Esophagus squamous epithelium (tissue), 5 donors: Measurements from ENCODE around the gene ZNF132. TPM values are rescaled to one million over a fixed set of nuclear protein-coding genes. Genes with fewer than 3 reads are reported as not detected.
"Not testable (repeated sequence)": the region's sequence is repeated elsewhere in the genome, so short reads cannot be mapped to it uniquely, and the experiment has no call there.

Source experiments
- DNase-seq: peaks from one replicate; lab custom pipeline; 2025; lab: John Stamatoyannopoulos, UW
- H3K27ac ChIP-seq, 4 donors: fragments of 200-600 bp; sonication (generic); one replicate each; pipeline ENCODE4 v1.5.1; 2016 to 2019; ENCODE audit warnings: mild to moderate bottlenecking in 1 of 4
- H3K27me3 ChIP-seq, 4 donors: fragments of 200-600 bp; sonication (generic); 1 replicate in 3 of 4; 2 replicates in 1 of 4; pipeline versions ENCODE4 v1.5.1 to v1.6.0; 2017 to 2021; ENCODE audit warnings: antibody characterized with exemption in 1 of 4
- H3K36me3 ChIP-seq, 3 donors: fragments of 200-600 bp; sonication (generic); one replicate each; pipeline ENCODE4 v1.5.1; 2016 to 2019
- H3K4me1 ChIP-seq, 3 donors: fragments of 200-600 bp; sonication (generic); one replicate each; pipeline ENCODE4 v1.5.1; 2017 to 2019
- H3K4me3 ChIP-seq, 4 donors: fragments of 200-600 bp; sonication (generic); 1 replicate in 3 of 4; 2 replicates in 1 of 4; pipeline ENCODE4 v1.5.1; 2016 to 2019; ENCODE audit warnings: mild to moderate bottlenecking in 2 of 4, moderate library complexity in 1 of 4
- H3K9me3 ChIP-seq, 3 donors: fragments of 200-600 bp; sonication (generic); one replicate each; pipeline ENCODE4 v1.5.1; 2016 to 2019
- POLR2A ChIP-seq, 4 donors: fragments of 450-650 bp; IDR thresholded peaks; one replicate each; pipeline ENCODE4 v1.6.1; 2017; ENCODE audit warnings: antibody characterized with exemption in 4 of 4, mild to moderate bottlenecking in 4 of 4, moderate library complexity in 3 of 4
- WGBS, 2 donors: methylation state at CpG; one replicate each; pipeline ENCODE4 v1.1.5; 2018; 5-methylcytosine and 5-hydroxymethylcytosine counted together
- intact Hi-C: fragments of 100-400 bp; cut with DNase I; formaldehyde crosslinking; loops from one replicate; pipeline ENCODE4 v1.15.0; 2022
- total RNA-seq, 4 donors: library from RNA; depleted of rRNA; stranded (reverse); fragments of >200 nt; gene quantifications; one replicate each; pipeline ENCODE4 v1.1.0, GENCODE V29; 2016
- TF ChIP-seq, protein P1 (sequence below), 6 experiments: fragments of 450-650 bp in 4 of 6; fragments of 200-600 bp in 2 of 6; sonication (generic) in 2 of 6; IDR thresholded peaks; one replicate each; pipeline ENCODE4 v1.5.1; 2016 to 2019; ENCODE audit warnings: antibody characterized with exemption in 6 of 6, mild to moderate bottlenecking in 4 of 6, moderate library complexity in 4 of 6
- donor health status: DM: yes; HTN: yes; CAD: no.

The ZNF132 gene
- total RNA-seq, 4 donors from 2014 or later: 2.0 to 5.3 (median 2.4) TPM

DNA sequence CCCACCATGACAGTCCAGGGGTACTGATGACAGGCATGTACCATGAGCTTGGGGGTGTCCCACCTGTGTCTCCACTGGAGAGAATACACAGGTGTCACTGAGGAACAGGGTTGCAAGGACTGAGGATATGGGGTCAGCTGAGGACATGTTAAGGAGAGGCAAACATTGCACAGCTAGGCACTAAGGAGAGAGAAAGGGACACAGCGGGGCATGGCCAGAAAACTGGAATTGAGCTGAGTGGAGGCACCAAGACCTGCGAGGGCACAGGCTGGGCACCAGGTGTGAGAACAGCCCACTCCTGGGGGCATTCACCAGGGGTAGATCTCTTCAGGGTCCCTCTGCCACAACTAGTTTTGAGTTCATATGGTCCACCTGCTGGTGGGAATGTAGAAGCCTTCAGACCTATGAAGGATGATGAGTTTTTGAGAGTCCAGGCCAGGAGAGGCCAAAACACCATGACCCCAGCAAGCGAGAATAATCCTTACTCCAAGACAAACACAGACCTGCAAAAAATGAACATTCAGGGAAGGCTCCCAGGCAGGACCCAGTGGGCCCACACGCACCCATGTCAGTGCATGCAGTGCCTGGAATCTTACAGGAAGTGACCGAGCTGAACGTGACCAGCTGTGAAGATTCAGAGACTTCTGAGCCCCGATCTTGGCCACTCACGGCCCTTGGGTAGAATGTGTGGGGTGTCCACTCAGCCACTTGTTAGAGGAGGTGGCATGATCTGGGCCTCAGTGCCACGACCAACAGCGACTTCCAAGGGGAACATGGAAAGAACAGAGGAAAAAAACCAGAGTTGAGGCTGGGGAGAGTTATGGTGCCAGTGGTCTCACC lies 32.9 kb downstream of the ZNF132 start:
- intact Hi-C loops: no loop called here
- Histone ChIP-seq H3K27ac (peak overlapping the region in 3 of 4 donors; percentile 91 to 96 (median 92)), H3K4me3 (peak overlapping the region in 3 of 4 donors; percentile 96 to 100 (median 98)), H3K4me1 (peaks cover 16 to 35% (median 22%) of the 10 kb centered on the region in 3 donors), H3K27me3 (no peaks in the 10 kb centered on the region), H3K9me3 (no peaks in the 10 kb centered on the region), H3K36me3 (peaks cover 0 to 11% (median 0%) of the 10 kb centered on the region in 3 donors)
- TF ChIP-seq, protein P1, sequence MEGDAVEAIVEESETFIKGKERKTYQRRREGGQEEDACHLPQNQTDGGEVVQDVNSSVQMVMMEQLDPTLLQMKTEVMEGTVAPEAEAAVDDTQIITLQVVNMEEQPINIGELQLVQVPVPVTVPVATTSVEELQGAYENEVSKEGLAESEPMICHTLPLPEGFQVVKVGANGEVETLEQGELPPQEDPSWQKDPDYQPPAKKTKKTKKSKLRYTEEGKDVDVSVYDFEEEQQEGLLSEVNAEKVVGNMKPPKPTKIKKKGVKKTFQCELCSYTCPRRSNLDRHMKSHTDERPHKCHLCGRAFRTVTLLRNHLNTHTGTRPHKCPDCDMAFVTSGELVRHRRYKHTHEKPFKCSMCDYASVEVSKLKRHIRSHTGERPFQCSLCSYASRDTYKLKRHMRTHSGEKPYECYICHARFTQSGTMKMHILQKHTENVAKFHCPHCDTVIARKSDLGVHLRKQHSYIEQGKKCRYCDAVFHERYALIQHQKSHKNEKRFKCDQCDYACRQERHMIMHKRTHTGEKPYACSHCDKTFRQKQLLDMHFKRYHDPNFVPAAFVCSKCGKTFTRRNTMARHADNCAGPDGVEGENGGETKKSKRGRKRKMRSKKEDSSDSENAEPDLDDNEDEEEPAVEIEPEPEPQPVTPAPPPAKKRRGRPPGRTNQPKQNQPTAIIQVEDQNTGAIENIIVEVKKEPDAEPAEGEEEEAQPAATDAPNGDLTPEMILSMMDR (IDR thresholded peaks at IDR 0.05): peak in 2 of 6 experiments; percentile 15 to 41
- TF ChIP-seq POLR2A (IDR thresholded peaks at IDR 0.05): no peak
- DNase-seq: no peak
- WGBS, 2 donors: 51 to 62% methylated on average over 6 of the region's 10 CpGs

DNA sequence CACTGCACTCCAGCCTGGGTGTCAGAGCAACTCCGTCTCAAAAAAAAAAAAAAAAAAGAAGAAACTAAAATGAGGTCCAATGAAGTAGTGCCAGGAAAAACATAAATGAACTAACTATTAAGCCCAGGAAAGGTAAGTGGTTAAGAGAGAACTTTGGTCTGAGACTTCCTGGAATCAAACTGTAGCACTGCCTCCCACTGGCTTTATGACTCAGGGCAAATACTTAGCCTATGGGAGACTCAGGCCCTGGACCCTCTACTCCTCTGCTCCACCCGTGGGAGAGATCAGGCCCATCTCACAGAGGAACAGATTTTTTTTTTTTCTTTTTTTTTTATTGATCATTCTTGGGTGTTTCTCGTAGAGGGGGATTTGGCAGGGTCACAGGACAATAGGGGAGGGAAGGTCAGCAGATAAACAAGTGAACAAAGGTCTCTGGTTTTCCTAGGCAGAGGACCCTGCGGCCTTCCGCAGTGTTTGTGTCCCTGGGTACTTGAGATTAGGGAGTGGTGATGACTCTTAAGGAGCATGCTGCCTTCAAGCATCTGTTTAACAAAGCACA lies 36.0 kb downstream of the ZNF132 start:
- H3K27me3 ChIP-seq, H3K27ac ChIP-seq, H3K36me3 ChIP-seq, H3K4me3 ChIP-seq, DNase-seq, H3K9me3 ChIP-seq, intact Hi-C loops: not testable (repeated sequence)
- WGBS, 2 donors: 52 to 70% methylated on average over 2 of the region's 5 CpGs
- H3K4me1 ChIP-seq: peaks cover 19 to 43% (median 22%) of the 10 kb centered on the region in 3 donors

DNA sequence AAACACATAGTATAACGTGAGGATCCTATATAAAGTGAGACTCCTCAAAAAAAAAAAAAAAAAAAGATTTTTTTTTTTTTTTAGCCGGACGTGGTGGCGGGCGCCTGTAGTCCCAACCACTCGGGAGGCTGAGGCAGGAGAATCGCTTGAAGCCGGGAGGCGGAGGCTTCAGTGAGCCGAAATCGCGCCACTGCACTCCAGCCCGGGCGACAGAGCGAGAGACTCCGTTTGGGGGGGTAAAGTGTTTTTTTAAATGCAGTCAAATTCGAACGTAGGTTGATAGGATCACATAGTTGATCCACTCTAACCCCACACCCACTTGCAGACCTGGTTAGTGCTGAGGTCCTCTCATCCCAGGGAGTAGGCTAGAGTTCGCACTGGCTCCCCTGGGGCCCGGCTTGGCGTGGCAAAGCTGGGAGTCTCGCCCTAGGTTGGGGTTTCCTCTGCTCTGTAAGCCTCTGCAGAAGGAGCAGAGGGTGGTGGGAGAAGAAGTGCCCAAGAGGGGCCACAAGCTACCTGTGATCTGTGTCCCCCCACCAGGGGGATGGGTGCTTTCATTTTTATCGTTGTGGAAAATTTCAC lies 38.0 kb downstream of the ZNF132 start:
- no peak for DNase-seq
- H3K4me3 ChIP-seq: peak overlapping the region; percentile 48 to 76 (median 66)
- no peaks in the 10 kb centered on the region for H3K9me3 ChIP-seq
- TF ChIP-seq POLR2A (IDR thresholded peaks at IDR 0.05): no peak
- TF ChIP-seq, protein P1 (IDR thresholded peaks at IDR 0.05): no peak
- intact Hi-C loops: no loop called here
- no peaks in the 10 kb centered on the region for H3K36me3 ChIP-seq
- peaks cover 13 to 47% (median 14%) of the 10 kb centered on the region in 3 donors for H3K4me1 ChIP-seq
- 39 to 47% methylated on average over 15 to 23 of the region's 23 CpGs for WGBS, 2 donors
- peak overlapping the region in 3 of 4 donors; percentile 62 to 89 (median 85) for H3K27ac ChIP-seq
- peaks cover 0 to 12% (median 0%) of the 10 kb centered on the region in 4 donors for H3K27me3 ChIP-seq

DNA sequence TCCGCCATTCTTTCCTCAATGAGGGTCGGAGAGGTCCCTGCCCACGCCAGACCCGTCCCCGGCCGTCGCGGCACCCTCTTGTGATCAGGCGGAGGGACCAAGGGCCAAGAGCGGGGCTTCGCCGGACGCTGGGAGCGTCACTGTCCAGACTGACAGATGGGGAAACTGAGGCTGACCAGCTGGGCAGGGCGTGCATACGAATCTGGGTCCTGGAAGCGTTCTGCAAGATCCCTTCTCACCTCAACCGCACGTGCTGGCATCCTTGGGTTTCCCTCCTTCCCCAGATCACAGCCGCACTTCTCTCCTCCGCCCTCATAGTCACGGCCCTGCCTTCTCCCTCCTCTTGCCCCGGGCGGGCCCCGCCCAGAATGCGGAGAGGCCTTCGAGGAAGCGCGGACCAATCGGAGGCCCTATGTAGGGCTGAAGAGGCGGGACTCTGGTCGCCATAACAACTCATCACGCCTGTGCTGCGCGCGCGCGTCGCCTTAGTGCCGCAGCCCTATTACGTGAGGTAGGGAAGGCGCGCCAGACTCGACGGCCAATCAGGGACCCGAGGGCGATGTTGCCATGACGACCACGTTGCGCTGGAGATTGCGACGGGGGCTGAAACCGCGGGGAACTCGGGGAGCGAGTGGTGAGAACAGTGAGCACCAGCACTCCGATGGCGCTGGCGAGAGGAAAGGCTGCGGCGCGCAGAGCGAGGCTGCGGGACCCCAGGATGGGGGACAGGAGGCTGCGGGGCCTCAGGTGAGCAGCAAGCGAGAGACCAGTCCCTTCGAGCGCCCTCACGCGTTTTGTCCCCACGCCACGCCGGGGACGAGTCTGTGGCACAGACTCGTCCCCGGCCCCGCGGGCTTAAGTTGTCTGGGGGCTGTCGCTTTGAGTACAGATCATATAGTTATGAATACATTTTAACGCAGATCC lies 38.8 kb downstream of the ZNF132 start:
- no peaks in the 10 kb centered on the region for H3K9me3 ChIP-seq
- peaks cover 0 to 19% (median 0%) of the 10 kb centered on the region in 4 donors for H3K27me3 ChIP-seq
- intact Hi-C loops: no loop called here
- peaks cover 17 to 49% (median 19%) of the 10 kb centered on the region in 3 donors for H3K4me1 ChIP-seq
- H3K27ac ChIP-seq: peak overlapping the region; percentile 52 to 89 (median 74)
- H3K36me3 ChIP-seq: no peaks in the 10 kb centered on the region
- WGBS, 2 donors: 1 to 4% methylated on average over 24 to 27 of the region's 80 CpGs
- H3K4me3 ChIP-seq: peak overlapping the region; percentile 48 to 76 (median 66)
- TF ChIP-seq, protein P1 (IDR thresholded peaks at IDR 0.05): no peak
- TF ChIP-seq POLR2A (IDR thresholded peaks at IDR 0.05): peak in 3 of 4 donors; percentile 29 to 81 (median 66)
- peak; percentile 98 for DNase-seq
